Fibroblast of villous mesenchyme (primary cell): Measurements from ENCODE around the gene CACNA1E. TPM values are rescaled to one million over a fixed set of nuclear protein-coding genes. Genes with fewer than 3 reads are reported as not detected.

Source experiments
- DNase-seq: peaks from one replicate; pipeline ENCODE4 v3.0.0-alpha.2; 2010; ENCODE audit warnings: low read depth
- H3K4me3 ChIP-seq: 2 replicates; pipeline ENCODE4 v1.5.1; 2011; ENCODE audit warnings: low read depth, mild to moderate bottlenecking, low read length
- total RNA-seq: library from RNA; depleted of rRNA; stranded (reverse); fragments of >200 nt; gene quantifications from 2 replicates; pipeline ENCODE4 v1.2.3, GENCODE V29; 2012
- TF ChIP-seq, protein P1 (sequence below): IDR thresholded peaks from 2 replicates; pipeline ENCODE4 v1.5.1; 2012; ENCODE audit warnings: low read depth, mild to moderate bottlenecking, low read length; ENCODE audit not compliant: insufficient read depth

The CACNA1E gene
- under 0.01 TPM in 1 of 2 replicates, not detected in the other for total RNA-seq

DNA sequence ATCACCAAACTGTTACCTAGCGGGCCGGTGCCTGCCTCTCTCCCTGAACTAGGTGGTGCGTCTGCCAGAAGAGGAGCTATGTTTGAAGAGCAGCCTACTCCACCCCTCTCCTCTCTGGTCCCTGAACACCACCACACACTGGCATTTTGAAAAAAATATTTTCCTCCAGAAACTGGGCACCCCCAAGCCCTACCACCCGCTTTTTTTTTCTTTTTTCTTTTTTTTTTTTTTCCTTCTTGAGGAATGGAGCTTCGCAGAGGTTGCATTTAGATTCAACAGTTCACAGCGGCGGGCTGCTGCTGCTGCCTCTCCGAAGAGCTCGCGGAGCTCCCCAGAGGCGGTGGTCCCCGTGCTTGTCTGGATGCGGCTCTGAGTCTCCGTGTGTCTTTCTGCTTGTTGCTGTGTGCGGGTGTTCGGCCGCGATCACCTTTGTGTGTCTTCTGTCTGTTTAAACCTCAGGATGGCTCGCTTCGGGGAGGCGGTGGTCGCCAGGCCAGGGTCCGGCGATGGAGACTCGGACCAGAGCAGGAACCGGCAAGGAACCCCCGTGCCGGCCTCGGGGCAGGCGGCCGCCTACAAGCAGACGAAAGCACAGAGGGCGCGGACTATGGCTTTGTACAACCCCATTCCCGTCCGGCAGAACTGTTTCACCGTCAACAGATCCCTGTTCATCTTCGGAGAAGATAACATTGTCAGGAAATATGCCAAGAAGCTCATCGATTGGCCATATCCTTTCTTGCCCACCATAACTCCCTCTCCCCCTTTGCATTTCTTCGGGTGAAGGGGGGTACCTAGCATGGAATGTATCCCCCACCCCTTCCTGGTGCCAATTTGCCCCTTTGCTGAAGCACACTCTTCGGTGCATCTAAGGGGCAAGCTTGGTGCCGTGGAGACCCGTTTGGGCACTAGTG, at the start of gene CACNA1E:
TSS of gene CACNA1E (plus strand) at position 233 of the 911 bp plus-strand sequence. CDS start at position 461, 228 bp downstream.
- no peak for DNase-seq
- TF ChIP-seq, protein P1, sequence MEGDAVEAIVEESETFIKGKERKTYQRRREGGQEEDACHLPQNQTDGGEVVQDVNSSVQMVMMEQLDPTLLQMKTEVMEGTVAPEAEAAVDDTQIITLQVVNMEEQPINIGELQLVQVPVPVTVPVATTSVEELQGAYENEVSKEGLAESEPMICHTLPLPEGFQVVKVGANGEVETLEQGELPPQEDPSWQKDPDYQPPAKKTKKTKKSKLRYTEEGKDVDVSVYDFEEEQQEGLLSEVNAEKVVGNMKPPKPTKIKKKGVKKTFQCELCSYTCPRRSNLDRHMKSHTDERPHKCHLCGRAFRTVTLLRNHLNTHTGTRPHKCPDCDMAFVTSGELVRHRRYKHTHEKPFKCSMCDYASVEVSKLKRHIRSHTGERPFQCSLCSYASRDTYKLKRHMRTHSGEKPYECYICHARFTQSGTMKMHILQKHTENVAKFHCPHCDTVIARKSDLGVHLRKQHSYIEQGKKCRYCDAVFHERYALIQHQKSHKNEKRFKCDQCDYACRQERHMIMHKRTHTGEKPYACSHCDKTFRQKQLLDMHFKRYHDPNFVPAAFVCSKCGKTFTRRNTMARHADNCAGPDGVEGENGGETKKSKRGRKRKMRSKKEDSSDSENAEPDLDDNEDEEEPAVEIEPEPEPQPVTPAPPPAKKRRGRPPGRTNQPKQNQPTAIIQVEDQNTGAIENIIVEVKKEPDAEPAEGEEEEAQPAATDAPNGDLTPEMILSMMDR, result no peak
- no peak within 1 kb of the TSS for H3K4me3 ChIP-seq

DNA sequence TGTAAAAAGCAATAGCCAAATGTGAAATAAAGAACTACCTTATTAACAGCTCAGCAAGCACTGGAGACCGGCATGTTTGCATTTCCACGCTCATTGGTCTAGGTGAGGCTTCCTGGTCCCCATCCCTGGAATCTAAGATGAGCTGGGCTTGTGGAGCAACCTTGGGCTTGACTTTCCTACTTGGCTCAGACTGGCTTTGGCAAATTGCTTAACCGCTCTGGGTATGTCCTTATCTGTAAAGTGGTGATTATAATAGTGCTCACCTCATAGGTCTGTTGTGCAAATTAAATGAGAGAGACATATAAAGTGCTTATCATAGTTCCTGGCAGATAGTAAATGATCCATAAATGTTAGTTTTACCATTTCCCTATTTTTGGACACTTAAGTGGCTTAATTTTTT, 49.4 kb upstream of the CACNA1E start:
- TF ChIP-seq, protein P1, result no peak
- no peak for DNase-seq
- no peak overlapping the region for H3K4me3 ChIP-seq

GRCh38 chr1:181438013-181438412, 45.3 kb upstream of the CACNA1E start:
- TF ChIP-seq, protein P1, result no peak
- no peak overlapping the region for H3K4me3 ChIP-seq
- no peak for DNase-seq

DNA sequence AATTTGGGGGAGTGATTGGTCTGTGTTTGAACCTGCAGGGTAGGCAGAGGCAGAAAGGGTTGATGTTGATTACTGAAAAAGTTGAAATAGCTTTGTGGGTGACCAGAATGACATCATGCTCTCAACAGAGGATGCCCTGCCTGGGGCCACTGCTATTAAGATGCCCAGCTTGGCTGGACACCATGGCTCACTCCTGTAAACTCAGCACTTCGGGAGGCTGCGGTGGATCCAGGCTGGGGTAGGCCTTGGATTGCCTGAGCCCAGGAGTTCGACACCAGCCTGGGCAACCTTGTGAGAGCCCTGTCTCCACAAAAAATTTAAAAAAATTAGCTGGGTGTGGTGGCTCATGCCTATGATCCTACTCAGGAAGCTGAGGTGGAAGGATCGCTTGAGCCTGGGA, 42.8 kb upstream of the CACNA1E start:
- H3K4me3 ChIP-seq, result no peak overlapping the region
- DNase-seq, result no peak
- TF ChIP-seq, protein P1, result no peak

GRCh38 chr1:181442181-181442525, 41.2 kb upstream of the CACNA1E start:
- H3K4me3 ChIP-seq, result no peak overlapping the region
- TF ChIP-seq, protein P1, result no peak

GRCh38 chr1:181443231-181443853, 40.0 kb upstream of the CACNA1E start:
- no peak overlapping the region for H3K4me3 ChIP-seq
- TF ChIP-seq, protein P1, result no peak
- no peak for DNase-seq

More at GRCh38 chr1:181442181-181442525, 41.2 kb upstream of the CACNA1E start:
- DNase-seq, result no peak
